WTC11 (cell line): ENCODE data around the gene P4HTM. TPM values are rescaled to one million over a fixed set of nuclear protein-coding genes. Genes with fewer than 3 reads are reported as not detected.

ENCODE experiments used
- ATAC-seq: fragments of 200-7000 bp; cut with Tn5 transposase; 2 replicates; pipeline ENCODE4 v1.10.0; 2021; ENCODE audit warnings: mild to moderate bottlenecking, moderate library complexity
- CTCF ChIA-PET: fragments of 300-600 bp; sonication (Branson Sonifier 250); formaldehyde crosslinking; loops from one replicate; lab custom pipeline; 2021; ENCODE audit warnings: antibody characterized with exemption; lab: Charles Lee
- POLR2A ChIA-PET: fragments of 350-600 bp; sonication (Branson Sonifier 250); formaldehyde crosslinking; loops from one replicate; lab custom pipeline; 2021; ENCODE audit warnings: antibody characterized with exemption; lab: Charles Lee
- DNase-seq: peaks from one replicate; pipeline ENCODE4 v3.0.0; 2021; ENCODE audit warnings: low spot score
- H3K27ac Mint-ChIP-seq: 2 replicates; pipeline ENCODE4 v1.8.0; 2021; ENCODE audit warnings: mixed read lengths
- H3K27me3 Mint-ChIP-seq: 2 replicates; pipeline ENCODE4 v1.8.0; 2021; ENCODE audit warnings: low read depth, mild to moderate bottlenecking, moderate library complexity, mixed read lengths
- H3K36me3 Mint-ChIP-seq: 2 replicates; pipeline ENCODE4 v1.8.0; 2021; ENCODE audit warnings: mixed read lengths
- H3K4me1 Mint-ChIP-seq: 2 replicates; pipeline ENCODE4 v1.8.0; 2022; ENCODE audit warnings: mixed read lengths
- H3K4me3 Mint-ChIP-seq: 2 replicates; pipeline ENCODE4 v1.8.0; 2021; ENCODE audit warnings: mild to moderate bottlenecking, moderate library complexity, mixed read lengths
- H3K9me3 Mint-ChIP-seq: 2 replicates; pipeline ENCODE4 v1.8.0; 2021; ENCODE audit warnings: mixed read lengths
- AR ChIP-seq: fragments of 250-450 bp; sonication (Bioruptor Pico); IDR thresholded peaks from 2 replicates; pipeline ENCODE4 v1.9.0; 2021; ENCODE audit warnings: mild to moderate bottlenecking
- ATF1 ChIP-seq: sonication (generic); formaldehyde crosslinking; IDR thresholded peaks from 2 replicates; pipeline ENCODE4 v1.8.1; 2023; ENCODE audit warnings: mild to moderate bottlenecking, moderate library complexity, missing genetic modification reagents
- CBFB ChIP-seq: sonication (generic); formaldehyde crosslinking; IDR thresholded peaks from 2 replicates; pipeline ENCODE4 v1.8.1; 2022; ENCODE audit warnings: mild to moderate bottlenecking, low read depth, missing genetic modification reagents
- ETV6 ChIP-seq: sonication (generic); formaldehyde crosslinking; IDR thresholded peaks from 2 replicates; pipeline ENCODE4 v1.8.1; 2022; ENCODE audit warnings: mild to moderate bottlenecking, missing genetic modification reagents
- FOXK1 ChIP-seq: sonication (generic); formaldehyde crosslinking; IDR thresholded peaks from 2 replicates; pipeline ENCODE4 v1.8.0; 2022; ENCODE audit warnings: mild to moderate bottlenecking, moderate library complexity, missing genetic modification reagents
- GABPB1 ChIP-seq: sonication (generic); formaldehyde crosslinking; IDR thresholded peaks from 2 replicates; pipeline ENCODE4 v1.8.1; 2023; ENCODE audit warnings: mild to moderate bottlenecking, missing genetic modification reagents
- JUN ChIP-seq: sonication (generic); formaldehyde crosslinking; IDR thresholded peaks from 2 replicates; pipeline ENCODE4 v1.8.0; 2023; ENCODE audit warnings: mild to moderate bottlenecking, missing genetic modification reagents
- KAT7 ChIP-seq: sonication (generic); formaldehyde crosslinking; IDR thresholded peaks from 2 replicates; pipeline ENCODE4 v1.8.1; 2023; ENCODE audit warnings: missing genetic modification reagents, mild to moderate bottlenecking, borderline replicate concordance
- NFATC4 ChIP-seq: fragments of 250-450 bp; sonication (Bioruptor Pico); IDR thresholded peaks from 2 replicates; pipeline ENCODE4 v1.9.0; 2021; ENCODE audit warnings: mild to moderate bottlenecking
- SOX15 ChIP-seq: fragments of 250-450 bp; sonication (Bioruptor Pico); IDR thresholded peaks from 2 replicates; pipeline ENCODE4 v1.9.0; 2021; ENCODE audit warnings: mild to moderate bottlenecking
- STAT6 ChIP-seq: sonication (generic); formaldehyde crosslinking; conservative IDR thresholded peaks from 2 replicates; pipeline ENCODE4 v1.8.1; 2023; ENCODE audit warnings: mild to moderate bottlenecking, low read depth, missing genetic modification reagents, moderate library complexity
- ZNF138 ChIP-seq: sonication (generic); formaldehyde crosslinking; conservative IDR thresholded peaks from 2 replicates; pipeline ENCODE4 v1.8.1; 2022; ENCODE audit warnings: mild to moderate bottlenecking, moderate library complexity, missing genetic modification reagents
- ZNF396 ChIP-seq: fragments of 250-450 bp; sonication (Bioruptor Pico); IDR thresholded peaks from 2 replicates; pipeline ENCODE4 v1.8.0; 2021; ENCODE audit warnings: mild to moderate bottlenecking, moderate library complexity, borderline replicate concordance
- total RNA-seq: library from RNA; stranded (reverse); gene quantifications from 3 replicates; pipeline ENCODE4 v1.2.3, GENCODE V29; 2021
- TF ChIP-seq, protein P1 (sequence below): sonication (generic); formaldehyde crosslinking; IDR thresholded peaks from 2 replicates; pipeline ENCODE4 v1.8.0; 2022; ENCODE audit warnings: mild to moderate bottlenecking, missing genetic modification reagents
- TF ChIP-seq, protein P2 (sequence below): sonication (generic); formaldehyde crosslinking; IDR thresholded peaks from 2 replicates; pipeline ENCODE4 v1.8.0; 2023; ENCODE audit warnings: mild to moderate bottlenecking, missing genetic modification reagents

Gene P4HTM
- total RNA-seq, 1 experiment from 2014 or later, result 21.9 TPM

- H3K27me3 Mint-ChIP-seq, result no peaks in the 10 kb centered on the region
- no peak for DNase-seq
- H3K9me3 Mint-ChIP-seq, result no peaks in the 10 kb centered on the region
- no peak overlapping the region for H3K4me3 Mint-ChIP-seq
- TF ChIP-seq FOXK1 (CRISPR knock-in tag), result no peak
- no peak for TF ChIP-seq SOX15 (CRISPR knock-in tag)
- no peak for TF ChIP-seq KAT7 (CRISPR knock-in tag)
- TF ChIP-seq CBFB (CRISPR knock-in tag), result no peak
- no peak for TF ChIP-seq ATF1 (CRISPR knock-in tag)
- TF ChIP-seq GABPB1, result no peak
- TF ChIP-seq ETV6 (CRISPR knock-in tag), result no peak
- TF ChIP-seq, protein P1, sequence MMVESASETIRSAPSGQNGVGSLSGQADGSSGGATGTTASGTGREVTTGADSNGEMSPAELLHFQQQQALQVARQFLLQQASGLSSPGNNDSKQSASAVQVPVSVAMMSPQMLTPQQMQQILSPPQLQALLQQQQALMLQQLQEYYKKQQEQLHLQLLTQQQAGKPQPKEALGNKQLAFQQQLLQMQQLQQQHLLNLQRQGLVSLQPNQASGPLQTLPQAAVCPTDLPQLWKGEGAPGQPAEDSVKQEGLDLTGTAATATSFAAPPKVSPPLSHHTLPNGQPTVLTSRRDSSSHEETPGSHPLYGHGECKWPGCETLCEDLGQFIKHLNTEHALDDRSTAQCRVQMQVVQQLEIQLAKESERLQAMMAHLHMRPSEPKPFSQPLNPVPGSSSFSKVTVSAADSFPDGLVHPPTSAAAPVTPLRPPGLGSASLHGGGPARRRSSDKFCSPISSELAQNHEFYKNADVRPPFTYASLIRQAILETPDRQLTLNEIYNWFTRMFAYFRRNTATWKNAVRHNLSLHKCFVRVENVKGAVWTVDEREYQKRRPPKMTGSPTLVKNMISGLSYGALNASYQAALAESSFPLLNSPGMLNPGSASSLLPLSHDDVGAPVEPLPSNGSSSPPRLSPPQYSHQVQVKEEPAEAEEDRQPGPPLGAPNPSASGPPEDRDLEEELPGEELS (CRISPR knock-in tag), result no peak
- no peak for TF ChIP-seq NFATC4
- TF ChIP-seq ZNF396 (CRISPR knock-in tag), result no peak
- TF ChIP-seq JUN (CRISPR knock-in tag), result no peak
- TF ChIP-seq, protein P2, sequence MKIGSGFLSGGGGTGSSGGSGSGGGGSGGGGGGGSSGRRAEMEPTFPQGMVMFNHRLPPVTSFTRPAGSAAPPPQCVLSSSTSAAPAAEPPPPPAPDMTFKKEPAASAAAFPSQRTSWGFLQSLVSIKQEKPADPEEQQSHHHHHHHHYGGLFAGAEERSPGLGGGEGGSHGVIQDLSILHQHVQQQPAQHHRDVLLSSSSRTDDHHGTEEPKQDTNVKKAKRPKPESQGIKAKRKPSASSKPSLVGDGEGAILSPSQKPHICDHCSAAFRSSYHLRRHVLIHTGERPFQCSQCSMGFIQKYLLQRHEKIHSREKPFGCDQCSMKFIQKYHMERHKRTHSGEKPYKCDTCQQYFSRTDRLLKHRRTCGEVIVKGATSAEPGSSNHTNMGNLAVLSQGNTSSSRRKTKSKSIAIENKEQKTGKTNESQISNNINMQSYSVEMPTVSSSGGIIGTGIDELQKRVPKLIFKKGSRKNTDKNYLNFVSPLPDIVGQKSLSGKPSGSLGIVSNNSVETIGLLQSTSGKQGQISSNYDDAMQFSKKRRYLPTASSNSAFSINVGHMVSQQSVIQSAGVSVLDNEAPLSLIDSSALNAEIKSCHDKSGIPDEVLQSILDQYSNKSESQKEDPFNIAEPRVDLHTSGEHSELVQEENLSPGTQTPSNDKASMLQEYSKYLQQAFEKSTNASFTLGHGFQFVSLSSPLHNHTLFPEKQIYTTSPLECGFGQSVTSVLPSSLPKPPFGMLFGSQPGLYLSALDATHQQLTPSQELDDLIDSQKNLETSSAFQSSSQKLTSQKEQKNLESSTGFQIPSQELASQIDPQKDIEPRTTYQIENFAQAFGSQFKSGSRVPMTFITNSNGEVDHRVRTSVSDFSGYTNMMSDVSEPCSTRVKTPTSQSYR (CRISPR knock-in tag), result no peak
- TF ChIP-seq AR (CRISPR knock-in tag), result no peak
- TF ChIP-seq STAT6, result no peak
- TF ChIP-seq ZNF138, result no peak
- TF ChIP-seq, all 79 proteins: peak for 0
- CTCF ChIA-PET, result interaction anchor here (1.6 to 6.3 kb wide), 2 partner anchors 14 to 69 kb away, joined by 5 to 124 read pairs; partner anchors contain the start of genes QRICH1 and WDR6
- H3K27ac Mint-ChIP-seq, result no peak overlapping the region
- POLR2A ChIA-PET, result interaction anchor here (0.6 to 1.4 kb wide), 2 partner anchors 36 to 757 kb away, joined by 3 read pairs; no protein-coding TSS in a partner anchor
- peaks cover 57% of the 10 kb centered on the region for H3K36me3 Mint-ChIP-seq
- ATAC-seq, result no peak
- peaks cover 35% of the 10 kb centered on the region for H3K4me1 Mint-ChIP-seq
Observed at GRCh38 chr3:49024449-49024848, 34.4 kb downstream of the P4HTM start.
